GM18861 (cell line): ENCODE measurements around the gene THAP5.

ENCODE experiments used
- ATAC-seq: cut with Tn5 transposase; IDR thresholded peaks from one replicate; pipeline ENCODE4 v1.9.1; 2021; ENCODE audit not compliant: unreplicated experiment

THAP5 gene

DNA sequence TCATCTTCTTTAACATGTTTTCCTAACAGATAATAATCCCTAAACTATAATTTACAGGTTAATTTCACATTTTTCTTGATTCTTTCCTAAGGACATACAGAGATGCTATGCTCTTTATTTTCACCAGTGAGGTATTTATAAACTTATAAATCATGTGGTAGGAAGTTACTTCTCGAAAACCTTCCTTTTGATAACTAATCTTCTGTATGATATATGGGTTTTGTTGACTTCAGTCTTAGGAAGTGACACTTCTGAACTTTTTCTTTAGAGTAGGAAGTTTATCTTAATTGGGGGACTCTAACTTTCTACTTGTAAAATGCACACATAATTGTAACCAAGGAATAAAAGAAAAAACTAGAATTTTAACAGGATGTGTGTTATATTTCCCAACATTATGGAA lies 33.8 kb downstream of the THAP5 start:
- ATAC-seq = no peak

DNA sequence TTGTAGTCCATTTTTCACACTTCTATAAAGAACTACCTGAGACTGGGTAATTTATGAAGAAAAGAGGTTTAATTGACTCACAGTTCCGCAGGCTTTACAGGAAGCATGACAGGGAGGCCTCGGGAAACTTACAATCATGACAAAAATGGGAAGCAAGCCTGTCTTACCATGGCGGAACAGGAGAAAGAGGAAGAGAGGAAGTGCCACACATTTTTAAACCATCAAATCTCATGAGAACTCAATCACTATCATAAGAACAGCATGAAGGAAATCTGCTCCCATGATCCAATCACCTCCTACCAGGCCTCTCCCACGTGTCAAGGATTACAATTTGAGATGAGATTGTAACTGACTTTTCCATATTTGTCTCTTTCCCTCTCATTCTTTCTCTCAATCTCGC lies 34.2 kb downstream of the THAP5 start:
- ATAC-seq = no peak

DNA sequence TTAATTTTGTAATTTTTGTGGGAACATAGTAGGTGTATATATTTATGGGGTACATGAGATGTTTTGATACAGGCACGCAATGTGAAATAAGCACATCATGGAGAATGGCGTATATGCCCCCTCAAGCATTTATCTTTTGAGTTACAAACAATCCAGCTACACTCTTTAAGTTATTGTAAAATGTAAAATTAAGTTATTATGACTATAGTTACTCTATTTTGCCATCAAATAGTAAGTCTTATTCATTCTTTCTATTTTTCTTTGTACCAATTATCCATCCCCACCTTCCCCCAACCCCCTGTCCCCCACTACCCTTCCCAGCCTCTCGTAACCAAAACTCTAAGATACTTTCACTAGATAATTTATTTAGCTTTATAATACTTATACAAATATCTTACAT lies 35.8 kb downstream of the THAP5 start:
- no peak for ATAC-seq

DNA sequence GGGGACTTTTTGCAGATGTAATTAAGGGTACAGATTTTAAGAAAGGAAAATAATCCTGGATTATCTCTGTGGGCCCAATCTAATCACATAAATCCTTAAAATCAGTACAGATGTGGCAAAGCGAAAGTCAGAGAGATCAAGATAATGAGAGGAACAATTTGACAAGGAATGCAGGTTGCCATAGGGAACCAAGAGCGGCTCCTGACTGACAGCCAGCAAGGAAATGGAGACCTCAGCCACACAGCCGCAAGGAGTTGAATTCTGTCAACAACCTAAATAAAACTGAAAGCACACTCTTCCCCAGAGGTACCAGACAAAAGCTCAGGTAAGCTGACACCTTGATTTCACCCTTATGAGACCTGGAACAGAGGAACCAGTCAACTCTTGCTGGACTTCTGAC lies 40.2 kb downstream of the THAP5 start:
- no peak for ATAC-seq

DNA sequence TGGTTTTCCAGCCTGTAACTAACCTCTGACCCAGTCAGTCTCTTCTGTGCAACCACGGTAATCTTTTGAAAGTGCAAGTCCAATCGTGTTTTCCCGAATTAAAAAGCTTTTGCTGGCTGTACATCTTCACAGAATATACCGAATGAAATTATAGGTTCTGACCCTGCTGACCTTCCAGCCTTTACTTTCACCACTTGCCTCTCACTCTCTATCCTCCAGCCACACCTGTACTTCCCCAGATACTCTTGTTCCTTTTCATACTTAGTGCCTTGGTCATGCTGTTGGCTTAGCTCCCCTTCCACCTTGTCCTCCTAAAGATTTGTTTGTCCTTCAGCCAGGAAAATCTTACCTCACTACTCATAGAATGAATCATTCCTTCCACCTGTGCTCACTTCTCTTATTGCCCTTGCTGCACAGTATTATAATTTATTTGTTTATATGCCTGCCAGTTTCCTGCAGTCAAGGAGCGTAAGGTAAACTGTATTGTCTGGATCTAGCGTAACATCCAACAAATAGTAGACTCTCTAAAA lies 41.3 kb downstream of the THAP5 start:
- no peak for ATAC-seq

DNA sequence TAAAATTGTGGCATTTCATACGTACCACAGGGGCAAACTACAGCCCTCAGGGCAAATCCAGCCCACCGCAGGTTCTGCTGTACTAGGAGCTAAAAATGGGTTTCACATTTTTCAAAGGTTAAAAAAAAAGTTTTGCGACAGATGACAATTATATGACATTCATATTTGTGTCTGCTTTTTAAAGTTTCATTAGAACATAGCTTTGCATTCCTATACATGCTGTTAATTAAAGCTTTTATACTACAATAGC lies 42.8 kb downstream of the THAP5 start:
- ATAC-seq = no peak

DNA sequence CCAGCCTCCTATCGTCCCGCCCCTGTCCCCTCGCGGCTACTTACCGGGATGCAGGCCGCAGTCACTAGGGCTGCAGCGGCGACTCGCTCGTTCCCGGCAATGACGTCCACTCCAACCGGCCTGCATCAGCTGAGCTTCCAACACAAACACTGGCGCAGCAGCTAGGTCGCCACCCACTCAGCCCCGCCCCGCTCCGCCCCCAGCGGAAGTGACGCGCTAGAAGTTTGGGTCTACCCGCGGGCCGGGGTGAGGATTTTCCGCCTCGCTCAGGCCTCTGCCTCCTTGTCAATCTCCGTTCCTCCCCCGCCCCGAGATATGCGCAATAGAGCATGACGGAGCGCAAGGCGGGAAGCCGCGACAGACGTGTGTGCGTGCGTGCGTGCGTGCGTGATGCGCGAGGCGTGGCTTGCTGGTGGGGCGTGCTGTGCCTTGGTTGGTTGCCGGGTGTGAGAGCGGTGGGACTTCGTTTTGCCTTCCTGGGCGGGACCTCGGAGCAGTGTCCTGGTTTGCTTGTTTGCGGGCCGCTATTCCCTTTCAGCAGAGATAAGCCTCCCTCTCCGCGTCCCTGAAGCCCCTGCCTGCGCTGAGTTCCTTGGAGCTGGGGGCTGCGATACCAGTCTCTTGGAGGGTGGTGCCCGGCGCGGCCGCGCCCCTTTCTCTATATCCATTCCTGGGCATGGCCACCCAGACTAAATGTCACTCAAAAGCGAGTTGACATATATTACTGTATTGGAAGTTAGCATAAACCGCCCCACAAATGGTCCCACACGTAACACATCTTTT lies 43.3 kb downstream of the THAP5 start, which contains the start of gene PNPLA8:
Gene PNPLA8, minus strand, starts transcription at position 151 of the 783 bp plus-strand sequence. CDS start 10,644 bp downstream, outside the sequence.
- peak; percentile 91 for ATAC-seq

DNA sequence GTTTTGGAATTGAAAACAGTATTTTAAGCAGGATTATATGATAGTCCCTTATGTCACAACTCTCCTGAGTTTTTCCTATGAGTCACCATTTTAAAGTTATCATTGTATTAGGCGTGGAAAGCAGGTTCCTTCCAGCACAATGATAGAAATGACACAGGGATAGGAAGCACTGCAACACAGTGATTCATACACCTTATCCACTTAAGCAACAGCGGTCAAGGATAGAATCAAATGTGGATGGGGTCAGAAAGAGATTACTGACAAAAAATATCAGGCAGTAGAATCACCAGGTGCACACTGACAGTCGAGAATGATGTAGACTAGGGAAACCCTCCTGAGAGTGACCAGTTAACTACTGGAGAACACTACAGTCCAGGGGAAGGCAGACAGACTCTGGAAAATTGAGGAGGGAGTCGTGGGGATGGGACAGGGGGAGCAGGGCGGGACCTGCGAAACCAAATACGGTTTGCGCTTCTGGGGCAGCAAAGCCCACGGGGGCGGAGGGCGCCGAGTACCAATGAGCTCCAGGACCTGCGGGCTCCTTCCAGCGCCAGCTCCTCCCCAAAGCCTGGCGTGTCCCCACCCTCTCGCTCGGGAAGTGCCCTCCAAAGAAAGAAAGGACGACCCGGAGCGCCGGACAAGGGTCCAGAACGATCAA lies 44.0 kb downstream of the THAP5 start:
- ATAC-seq = peak; percentile 33

DNA sequence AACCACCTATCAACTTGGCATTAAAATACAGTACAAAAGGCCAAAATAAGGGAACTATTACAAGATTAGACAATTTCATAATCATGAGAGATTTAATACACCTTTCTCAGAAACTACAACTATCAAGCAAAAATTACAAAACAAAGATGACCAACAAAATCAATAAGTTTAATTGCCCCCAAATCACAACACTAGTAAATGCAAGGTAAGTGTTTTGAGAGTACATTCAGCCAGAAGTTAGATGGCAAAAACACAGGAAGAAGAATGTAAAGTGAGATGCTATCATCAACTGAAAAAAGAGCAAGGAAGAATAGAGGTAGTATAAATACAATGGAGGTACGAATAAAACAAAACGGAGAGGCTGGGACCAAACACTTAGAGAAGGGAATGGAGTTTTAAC lies 46.7 kb downstream of the THAP5 start:
- no peak for ATAC-seq

DNA sequence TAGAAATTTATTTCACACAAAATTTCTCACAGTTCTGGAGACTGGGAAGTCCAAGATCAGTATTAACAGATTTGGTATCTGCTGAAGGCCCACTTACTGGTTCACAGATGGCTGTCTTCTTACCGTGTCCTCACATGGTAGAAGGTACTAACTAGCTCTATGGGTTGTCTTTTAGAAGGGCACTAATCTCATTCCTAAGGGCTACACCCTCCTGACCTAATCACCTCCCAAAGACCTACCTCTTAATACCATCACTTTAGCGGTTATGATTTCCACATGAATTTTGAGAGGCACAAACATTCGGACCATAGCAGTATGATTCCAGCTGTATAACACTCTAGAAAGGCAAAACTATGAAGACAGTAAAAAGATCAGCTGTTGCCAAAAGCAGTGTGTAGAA lies 51.6 kb downstream of the THAP5 start:
- ATAC-seq = no peak

DNA sequence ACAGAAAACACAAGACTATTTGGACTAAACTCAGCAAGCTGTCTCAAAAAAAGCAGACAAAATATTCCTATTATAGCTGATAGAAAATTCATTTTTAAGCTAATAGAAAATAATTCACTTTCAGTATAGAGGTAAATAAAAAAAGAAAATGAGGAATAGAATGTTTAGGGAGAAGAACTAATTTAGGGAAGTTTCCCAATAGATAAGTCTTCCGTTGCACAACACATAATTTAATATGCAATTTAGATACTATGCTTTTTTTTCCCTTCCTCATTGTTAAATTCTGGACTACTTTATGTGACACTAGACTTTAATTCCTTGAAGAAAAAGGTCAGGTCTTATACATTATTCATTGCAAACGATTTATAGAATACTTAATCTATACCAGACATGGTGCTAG lies 53.9 kb downstream of the THAP5 start:
- no peak for ATAC-seq

DNA sequence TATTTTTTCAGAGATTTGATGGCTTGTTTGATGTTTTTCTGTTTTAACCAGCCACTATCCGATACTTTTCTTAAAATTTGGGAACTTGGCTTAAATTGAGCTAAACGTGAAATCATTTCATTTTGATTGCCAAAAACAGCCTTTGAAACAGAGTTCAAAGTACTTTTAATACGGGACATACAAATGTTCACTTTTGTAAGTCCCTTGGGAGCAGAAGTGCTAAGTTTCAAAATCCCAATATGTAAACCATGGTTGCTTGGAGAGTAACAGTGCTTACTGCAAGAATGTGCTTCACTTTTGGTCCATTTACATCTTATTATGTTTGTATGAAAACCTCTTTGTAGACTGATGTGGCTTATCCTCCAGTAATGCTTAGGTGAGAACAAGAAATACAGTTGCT lies 54.5 kb downstream of the THAP5 start:
- no peak for ATAC-seq
